ENCODE data around the gene CD55.

The CD55 gene

DNA sequence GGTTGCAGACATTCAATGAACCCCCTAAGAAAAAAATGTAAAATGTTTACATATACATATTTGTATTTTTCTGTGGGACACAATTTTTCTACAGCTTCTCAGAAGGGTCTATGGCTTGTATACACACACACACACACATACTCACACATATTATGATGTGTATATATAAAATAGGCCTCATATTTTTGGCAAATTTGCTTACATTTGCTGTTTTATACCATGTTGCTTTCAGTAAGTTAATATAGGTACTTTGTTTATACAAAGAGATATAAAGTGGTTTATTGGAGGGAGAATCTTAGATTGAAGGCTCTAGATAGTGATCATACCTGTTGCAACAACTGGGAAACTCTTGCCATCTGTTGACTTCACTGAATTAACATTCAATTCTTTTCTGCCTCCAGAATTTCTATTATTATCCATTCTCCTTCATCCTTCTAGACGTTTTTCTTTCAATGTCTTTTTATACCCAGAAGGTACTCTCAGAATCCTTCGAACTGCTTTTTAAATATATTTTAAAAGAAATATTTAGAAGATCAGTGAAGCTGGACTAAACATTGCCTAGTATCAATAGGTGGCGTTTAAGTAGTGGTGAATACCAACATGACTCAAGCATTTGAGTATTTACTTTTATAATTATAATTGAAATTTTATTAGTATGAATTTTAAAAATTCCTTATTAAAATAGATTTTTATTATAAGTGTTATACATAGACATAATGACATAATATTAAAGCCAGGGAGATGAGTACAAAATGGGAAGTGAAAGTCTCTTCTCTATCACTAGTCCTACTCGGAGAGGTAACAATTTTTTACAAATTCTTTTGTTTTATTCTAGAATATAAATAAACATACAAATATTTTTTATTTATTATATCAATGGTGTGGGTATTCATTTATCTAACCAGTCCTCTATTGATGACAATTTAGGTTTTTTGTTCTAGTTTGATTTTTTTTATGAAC lies 10.2 kb downstream of the CD55 start:
- DNase-seq = no peak

GRCh38 chr1:207333009-207333600 lies 11.6 kb downstream of the CD55 start:
- no peak for DNase-seq

DNA sequence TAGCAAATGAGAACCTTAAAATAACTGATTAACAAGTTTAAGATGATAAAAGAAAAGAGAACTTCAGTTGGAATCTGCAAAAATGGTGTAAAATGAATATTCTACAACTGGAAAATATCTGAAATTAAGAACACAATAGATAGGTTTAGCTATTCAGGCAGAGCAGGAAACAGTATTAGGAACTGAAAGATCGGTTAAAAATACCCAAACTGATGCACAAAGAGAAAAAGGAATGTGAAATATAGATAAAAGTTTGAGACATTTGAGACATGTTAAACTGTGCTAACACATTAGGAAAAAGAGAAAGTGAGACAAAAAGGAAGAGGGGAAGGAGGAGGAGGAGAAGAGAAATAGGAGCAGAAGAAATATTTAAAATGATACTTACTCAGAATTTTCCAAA lies 12.1 kb downstream of the CD55 start:
- DNase-seq = no peak

- no peak for DNase-seq
Measured at GRCh38 chr1:207334337-207334736, 12.9 kb downstream of the CD55 start.

DNA sequence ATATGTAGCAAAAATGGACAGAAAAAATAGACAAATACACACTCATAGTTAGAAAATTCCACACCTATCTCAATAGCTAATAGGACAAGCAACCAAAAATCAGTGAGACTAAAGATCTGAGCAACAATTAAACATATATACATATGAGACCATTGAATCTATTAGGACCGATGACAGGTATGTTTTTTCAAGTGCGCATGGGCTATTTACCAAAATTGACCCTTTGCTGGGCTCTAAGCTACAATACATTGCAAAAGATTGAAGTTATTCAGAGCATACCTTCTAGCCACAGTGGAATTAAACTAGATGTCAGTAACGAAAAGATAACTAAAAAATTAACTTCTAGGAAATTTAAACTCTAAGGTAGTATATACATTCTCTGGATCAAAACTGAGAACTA lies 13.7 kb downstream of the CD55 start:
- no peak for DNase-seq

- DNase-seq = peak; percentile 62
Measured at GRCh38 chr1:207335695-207336363, 14.4 kb downstream of the CD55 start.

- peak; percentile 50 for DNase-seq
Measured at GRCh38 chr1:207336559-207337467, 15.3 kb downstream of the CD55 start.

DNA sequence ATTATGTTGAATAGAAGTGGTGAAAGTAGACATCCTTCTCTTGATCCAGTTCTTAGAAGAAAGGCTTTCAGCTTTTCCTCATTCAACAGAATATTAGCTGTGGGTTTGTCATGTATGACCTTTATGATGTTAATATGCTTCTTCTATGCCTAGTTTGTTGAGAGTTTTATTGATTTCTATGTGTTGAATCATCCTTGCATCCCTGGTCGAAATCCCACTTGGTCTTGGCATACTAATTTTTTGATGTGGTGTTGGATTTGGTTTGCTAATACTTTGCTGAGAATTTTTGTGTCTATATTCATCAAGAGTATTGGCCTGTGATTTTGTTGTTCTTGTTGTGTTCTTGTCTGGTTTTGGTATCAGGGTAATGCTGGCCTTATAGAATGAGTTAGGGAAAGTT lies 20.9 kb downstream of the CD55 start:
- no peak for DNase-seq

DNA sequence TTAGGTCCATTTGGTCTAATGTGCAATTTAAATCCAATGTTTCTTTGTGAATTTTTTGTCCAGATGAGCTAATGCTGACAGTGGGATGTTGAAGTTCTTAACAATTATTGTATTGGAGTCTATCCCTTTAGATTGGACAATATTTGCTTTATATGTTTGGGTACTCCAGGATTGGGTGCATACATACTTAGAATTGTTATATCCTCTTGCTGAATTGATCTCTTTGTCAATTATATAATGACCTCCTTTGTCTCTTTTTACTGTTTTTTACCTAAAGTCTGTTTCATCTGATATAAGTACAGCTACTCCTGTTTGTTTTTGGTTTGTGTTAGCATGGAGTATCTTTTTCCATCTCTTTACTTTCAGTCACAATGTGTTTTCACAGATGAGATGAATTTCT lies 22.2 kb downstream of the CD55 start:
- no peak for DNase-seq

DNA sequence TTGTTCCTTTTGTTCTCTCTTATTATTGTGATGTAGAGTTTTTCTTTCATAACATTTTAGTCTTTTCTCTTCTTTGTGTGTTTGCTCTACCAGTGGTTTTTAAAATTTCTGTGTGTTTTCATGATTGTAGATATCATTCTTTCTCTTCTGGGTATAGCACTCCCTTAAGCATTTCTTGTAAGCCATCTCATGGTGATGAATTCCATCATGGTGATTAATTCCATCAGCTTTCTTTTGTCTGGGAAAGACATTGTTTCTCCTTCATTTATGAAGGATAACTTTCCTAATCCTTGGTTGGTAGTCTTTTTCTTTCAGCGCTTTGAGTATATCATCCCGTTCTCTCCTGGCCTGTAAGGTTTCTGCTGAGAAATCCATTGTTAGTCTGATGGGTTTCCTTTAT lies 22.7 kb downstream of the CD55 start:
- no peak for DNase-seq

GRCh38 chr1:207345644-207346477 lies 24.4 kb downstream of the CD55 start:
- DNase-seq = no peak

GRCh38 chr1:207346513-207346912 lies 25.0 kb downstream of the CD55 start:
- no peak for DNase-seq

DNA sequence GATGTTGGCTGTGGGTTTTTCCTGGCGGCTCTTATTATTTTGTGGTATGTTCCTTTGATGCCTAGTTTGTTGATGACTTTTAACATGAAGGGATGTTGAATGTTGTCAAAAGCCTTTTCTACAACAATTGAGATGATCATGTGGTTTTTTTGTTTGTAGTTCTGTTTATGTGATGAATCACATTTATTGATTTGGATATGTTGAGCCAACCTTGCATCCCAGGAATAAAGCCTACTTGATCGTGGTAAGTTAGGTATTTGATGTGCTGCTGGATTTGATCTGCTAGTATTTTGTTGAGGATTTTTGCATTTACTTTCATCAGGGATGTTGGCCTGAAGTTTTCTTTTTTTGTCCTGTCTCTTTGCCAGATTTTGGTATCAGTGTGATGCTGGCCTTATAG lies 28.5 kb downstream of the CD55 start:
- no peak for DNase-seq

DNA sequence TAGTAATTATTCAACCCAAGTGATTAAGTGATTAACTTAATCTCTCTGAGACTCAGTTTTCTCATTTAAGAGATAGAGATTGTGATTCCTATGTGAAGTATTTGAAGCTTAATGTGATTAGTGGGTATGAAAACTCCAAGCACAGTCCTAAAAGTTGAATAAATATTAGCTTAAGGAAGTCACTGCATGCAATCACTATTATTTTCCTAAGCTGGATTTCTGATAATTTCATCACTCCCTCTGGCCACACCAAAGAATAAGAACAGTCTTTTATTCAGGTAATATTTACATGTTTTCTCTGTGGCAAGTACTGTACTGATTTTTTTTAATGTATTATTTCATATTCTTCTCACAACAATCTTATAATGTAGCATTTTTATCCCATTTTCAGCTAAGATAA lies 31.1 kb downstream of the CD55 start:
- no peak for DNase-seq

- no peak for DNase-seq
Measured at GRCh38 chr1:207355060-207355459, 33.6 kb downstream of the CD55 start.

GRCh38 chr1:207355513-207356295 lies 34.2 kb downstream of the CD55 start:
- no peak for DNase-seq

- no peak for DNase-seq
Measured at GRCh38 chr1:207361029-207361428, 39.6 kb downstream of the CD55 start.

GRCh38 chr1:207361889-207362288 lies 40.4 kb downstream of the CD55 start:
- no peak for DNase-seq

DNA sequence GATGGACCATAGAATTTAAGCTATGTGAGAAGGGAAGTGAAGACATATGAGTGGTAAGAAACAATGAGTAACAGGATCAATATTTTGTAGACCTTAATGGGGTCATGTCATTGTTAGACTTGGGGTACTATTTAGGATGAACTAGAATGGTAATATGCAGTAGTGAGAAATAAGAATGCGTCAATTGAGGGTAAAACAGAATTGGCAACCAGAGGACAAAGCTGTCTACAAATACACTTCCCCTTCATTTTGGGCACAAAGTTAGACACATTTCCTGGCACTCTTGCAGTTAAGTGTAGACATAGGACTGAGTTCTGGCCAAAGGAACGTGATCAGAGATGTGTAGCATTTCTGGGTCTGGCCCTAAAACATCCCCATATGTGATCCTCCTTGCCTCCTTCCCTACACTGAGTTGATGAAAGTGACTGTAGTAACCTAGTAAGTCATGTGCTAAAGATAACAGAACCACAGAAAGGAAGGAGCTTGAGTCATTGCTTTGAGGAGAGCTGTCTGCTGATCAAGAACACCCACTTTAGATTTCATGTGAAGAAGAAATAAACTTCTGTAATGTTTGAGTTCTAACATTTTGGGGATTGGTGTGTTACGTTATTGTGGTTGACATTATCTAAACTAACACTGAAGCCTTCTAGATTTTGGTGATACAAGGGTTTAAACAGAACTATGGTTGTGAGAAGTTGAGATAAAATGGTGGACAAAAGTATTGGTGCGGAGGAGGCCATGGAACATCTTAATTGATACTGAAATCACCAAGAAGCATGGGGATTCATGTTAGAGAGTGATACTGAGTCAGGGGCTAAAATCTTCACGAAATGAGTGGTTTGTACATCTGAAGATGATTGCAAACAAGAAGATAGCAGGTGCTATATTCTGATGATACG lies 41.7 kb downstream of the CD55 start:
- DNase-seq = peak; percentile 94

DNA sequence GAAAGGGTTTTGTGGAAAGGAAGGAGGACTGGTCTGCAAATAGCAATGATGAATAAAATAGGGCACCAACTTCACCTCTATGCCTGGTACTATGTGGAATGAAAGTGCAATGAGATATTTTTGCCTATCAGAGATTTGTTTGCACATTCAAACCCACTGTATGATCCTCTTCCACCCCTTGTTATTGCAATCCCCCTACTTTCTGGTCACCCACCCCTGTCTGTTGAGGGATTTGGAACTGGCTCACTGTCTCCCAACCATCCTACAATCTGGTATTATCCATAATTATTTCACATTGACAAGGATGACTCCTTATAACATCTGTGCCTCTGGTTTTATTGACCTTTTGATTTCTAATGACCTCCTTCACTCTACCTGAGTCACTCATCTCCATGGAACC lies 42.4 kb downstream of the CD55 start:
- DNase-seq = no peak
